SK-N-SH treated with all-trans-retinoic acid at 6 μM for 48 hours (cell line): ENCODE measurements around the gene LAMC1.

Experiments
- ARNTL ChIP-seq: fragments of 450-650 bp; formaldehyde crosslinking; IDR thresholded peaks from 2 replicates; pipeline ENCODE4 v1.5.0; 2020; ENCODE audit warnings: low read depth, mild to moderate bottlenecking, moderate library complexity, borderline replicate concordance
- SNAI2 ChIP-seq: fragments of 250-450 bp; sonication (Bioruptor Pico); IDR thresholded peaks from 2 replicates; pipeline ENCODE4 v1.5.0; 2020; ENCODE audit warnings: mild to moderate bottlenecking, moderate library complexity
- ZC3H10 ChIP-seq: fragments of 250-450 bp; sonication (Bioruptor Pico); IDR thresholded peaks from 2 replicates; pipeline ENCODE4 v1.5.1; 2021; ENCODE audit warnings: mild to moderate bottlenecking, moderate library complexity
- ZFP3 ChIP-seq: fragments of 250-450 bp; sonication (Bioruptor Pico); IDR thresholded peaks from 2 replicates; pipeline ENCODE4 v1.5.0; 2020; ENCODE audit warnings: mild to moderate bottlenecking, moderate library complexity
- TF ChIP-seq, protein P1 (sequence below): fragments of 250-450 bp; sonication (Bioruptor Pico); IDR thresholded peaks from 2 replicates; pipeline ENCODE4 v1.8.0; 2020; ENCODE audit warnings: mild to moderate bottlenecking, moderate library complexity, borderline replicate concordance

GRCh38 chr1:183188240-183188639 is 165.0 kb downstream of the LAMC1 start:
- TF ChIP-seq ARNTL (CRISPR knock-in tag): no peak
- no peak for TF ChIP-seq ZFP3 (CRISPR knock-in tag)
- no peak for TF ChIP-seq ZC3H10 (CRISPR knock-in tag)
- no peak for TF ChIP-seq SNAI2 (CRISPR knock-in tag)
- TF ChIP-seq, protein P1, sequence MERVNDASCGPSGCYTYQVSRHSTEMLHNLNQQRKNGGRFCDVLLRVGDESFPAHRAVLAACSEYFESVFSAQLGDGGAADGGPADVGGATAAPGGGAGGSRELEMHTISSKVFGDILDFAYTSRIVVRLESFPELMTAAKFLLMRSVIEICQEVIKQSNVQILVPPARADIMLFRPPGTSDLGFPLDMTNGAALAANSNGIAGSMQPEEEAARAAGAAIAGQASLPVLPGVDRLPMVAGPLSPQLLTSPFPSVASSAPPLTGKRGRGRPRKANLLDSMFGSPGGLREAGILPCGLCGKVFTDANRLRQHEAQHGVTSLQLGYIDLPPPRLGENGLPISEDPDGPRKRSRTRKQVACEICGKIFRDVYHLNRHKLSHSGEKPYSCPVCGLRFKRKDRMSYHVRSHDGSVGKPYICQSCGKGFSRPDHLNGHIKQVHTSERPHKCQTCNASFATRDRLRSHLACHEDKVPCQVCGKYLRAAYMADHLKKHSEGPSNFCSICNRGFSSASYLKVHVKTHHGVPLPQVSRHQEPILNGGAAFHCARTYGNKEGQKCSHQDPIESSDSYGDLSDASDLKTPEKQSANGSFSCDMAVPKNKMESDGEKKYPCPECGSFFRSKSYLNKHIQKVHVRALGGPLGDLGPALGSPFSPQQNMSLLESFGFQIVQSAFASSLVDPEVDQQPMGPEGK (CRISPR knock-in tag): no peak
